Measurements from ENCODE around the gene NPAS2.
A peak's percentile ranks its signal among the peaks of the same experiment; 100 is the strongest.

The NPAS2 gene

DNA sequence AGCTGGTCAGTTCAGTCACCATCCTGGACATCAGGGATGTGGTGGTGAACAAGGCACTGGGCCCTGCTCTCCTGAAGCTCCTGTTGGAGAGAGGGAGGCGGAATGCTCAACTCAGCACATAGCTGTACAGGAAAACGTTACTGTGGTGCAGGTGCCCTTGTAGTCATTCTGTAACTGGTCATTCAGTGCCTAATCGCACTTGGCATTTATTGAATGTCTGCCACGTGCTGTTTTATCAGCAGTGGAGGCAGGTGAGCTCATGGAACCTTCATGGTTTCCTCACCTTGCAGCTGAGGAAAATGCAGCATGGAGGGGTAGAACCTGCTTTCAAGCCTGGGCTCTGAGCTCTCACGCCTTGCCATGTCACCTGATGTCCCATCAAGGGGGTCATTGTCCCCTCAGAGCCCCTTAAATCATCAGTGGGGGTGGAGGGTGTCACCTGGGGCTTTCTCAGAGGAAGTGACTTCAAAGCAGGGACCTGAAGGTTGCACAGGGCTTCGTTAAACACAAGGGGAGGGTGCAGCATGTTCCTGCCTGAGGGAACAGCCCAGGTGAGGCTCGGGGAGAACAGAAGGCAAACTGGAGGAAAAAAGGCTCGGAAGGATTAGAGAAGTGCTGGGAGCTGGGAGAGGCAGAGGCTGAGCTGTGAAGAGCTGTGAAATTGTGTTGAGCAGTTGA lies 126.1 kb downstream of the NPAS2 start:
- DNase-seq: no peak

DNA sequence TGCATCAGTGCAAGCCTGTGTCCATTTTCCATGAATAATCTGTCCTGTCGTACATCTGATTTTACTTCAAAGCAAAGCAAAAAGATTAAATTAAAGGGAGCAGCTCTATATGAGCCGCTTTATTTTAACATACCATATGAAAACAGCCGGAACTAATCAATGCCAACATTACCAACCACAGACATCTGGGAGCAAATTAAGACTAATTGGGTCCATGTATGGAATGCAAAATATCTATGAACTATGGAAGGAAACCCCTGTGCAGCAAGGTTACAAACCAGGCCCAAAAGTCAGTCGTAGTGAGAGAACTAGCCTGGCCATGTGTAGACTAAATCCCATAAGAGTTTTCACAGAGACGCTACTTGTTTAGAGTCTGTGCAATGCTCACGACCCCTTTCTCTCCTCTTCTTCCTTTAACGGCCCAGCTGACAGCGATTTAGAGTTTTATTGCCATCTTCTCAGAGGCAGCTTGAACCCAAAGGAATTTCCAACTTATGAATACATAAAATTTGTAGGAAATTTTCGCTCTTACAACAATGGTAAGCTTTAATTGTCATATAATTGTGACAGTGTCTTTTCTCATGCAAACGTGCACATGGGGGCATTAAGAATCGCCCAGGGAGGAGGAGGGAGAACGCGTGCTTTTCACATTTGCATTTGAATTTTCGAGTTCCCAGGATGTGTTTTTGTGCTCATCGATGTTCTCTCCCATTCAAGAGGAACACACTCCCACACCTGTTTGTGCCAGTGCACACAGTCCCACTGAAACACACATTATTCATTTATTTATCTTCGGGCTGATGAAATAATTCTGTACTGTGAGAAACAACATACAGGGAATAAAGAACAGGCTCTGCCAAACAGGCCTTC lies 129.2 kb downstream of the NPAS2 start:
- no peak for DNase-seq

DNA sequence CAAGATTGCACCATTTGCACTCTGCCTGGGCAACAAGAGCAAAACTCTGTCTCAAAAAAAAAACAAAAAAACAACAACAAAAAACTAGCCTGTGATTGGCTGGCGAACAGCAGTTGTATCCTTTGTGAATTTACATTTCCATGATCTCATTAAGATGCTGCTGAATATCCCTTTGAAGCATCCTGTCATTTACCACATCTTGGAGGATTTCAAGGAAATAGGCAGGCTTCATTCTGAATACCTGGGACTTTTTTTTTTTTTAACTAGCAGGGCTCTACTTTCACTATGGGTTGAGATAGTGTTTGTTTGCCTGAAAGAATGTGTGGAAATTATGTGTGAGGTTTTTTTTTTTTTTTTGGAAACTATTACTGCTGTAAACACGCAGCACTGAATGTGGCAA lies 132.6 kb downstream of the NPAS2 start:
- DNase-seq: no peak

DNA sequence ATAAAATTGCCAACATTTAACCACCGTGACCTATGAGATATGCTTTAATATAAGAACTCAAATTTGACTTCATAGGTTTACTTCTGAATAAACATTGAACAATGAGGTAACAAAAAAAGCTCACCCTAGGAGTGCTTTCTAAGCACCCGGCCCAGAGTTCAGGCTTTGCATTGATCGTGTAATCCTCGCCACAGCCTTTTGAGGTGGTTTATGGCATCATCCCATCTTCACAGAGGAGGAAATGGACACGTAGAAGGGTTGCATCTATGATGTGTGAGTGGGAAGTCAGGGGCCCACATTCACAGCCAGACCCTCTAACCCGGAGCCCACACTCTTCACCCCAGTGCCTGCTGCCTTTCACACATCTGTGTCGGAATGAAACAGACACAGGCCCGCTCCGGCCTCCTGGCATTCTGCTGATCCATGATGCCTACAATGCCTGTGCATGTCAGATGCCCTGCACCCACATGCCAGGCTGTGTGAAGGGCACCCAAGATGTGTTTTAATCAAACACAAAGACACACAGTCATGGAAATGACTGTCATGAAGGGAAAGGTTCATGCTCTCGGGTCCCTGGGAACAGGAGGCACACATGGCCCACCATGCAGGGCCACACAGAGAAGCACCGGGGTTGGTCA lies 133.6 kb downstream of the NPAS2 start:
- DNase-seq: no peak

DNA sequence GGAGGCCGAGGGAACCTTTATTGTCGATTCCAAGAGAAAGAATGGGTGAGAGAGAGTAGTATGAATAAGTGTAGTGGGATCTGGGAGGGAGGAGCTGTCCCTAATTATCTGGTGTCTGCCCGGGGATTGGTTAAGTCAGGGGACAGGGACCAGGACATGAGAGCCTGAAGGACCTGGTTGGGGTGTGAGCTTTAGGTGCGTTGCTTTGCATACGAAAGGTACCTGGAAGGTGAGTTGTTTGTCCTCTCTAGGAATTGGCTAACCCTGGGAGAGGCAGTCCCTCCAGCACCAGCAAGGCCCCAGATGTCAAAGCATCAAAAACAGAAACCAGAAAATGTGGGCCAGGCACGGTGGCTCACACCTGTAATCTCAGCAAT lies 134.1 kb downstream of the NPAS2 start:
- no peak for DNase-seq

DNA sequence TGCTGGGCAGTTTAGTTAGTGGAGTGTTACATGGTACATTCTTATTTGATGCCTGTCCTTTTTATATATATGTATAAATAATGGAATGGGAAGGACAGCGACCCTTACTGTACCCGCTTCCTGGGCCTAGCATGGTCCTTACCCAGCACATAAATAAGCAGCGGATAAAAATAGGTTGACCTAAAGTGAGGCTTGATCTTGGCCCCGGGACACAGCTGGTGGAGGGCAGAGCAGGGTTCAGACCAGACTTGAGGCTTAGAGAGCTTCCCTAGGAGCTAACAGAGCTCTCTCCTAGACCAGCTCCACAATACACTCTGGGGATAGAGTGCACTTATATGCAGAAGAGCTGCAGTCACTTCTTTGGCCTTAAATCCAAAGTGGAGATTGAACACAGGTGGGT lies 135.3 kb downstream of the NPAS2 start:
- DNase-seq: no peak

DNA sequence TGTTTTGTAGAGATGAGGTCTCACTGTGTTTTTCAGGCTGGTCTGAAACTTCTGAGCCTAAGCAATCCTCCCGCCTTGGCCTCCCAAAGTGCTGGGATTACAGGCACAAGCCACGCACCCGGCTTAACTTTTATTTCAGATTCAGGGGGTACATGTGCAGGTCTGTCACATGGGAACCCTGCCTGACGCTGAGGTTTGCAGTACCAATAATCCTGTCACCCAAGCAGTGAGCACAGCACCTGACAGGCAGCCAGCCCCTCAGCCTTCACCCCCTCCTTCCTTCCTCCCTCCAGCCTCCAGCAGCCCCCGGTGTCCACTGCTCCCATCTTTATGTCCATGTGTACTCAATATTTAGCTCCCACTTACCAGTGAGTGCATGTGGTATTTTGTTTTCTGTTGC lies 136.1 kb downstream of the NPAS2 start:
- DNase-seq: no peak

DNA sequence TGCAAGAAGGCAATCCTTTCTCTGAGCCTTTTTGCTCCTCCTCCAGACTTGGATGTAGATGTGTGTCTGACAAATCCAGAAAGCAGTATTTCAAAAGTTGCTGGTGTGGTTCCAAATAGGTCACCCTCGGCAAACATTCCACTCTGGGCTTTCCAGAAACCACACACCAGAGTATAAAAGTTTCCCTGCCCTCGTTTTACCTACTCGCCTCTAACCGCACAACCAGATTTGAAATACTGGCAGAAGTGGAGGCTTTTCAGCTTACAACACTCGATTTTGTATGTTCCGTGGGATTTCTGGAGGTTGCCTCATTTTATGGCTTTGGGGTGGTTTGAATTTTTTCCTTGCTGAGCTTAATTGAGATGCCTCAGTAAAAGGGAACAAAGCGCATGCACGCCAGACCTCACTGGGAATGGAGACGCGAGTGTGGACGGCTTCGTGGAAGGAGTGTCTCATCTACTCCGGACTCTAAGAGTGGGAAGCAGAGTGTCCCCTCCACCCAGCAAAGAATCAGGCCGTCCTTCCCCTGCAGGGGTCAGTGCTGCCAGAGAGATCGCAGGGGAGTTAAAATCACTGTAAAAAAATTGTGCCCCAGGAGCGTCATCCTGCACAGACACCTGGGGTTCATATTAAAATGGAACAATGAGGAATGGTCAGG lies 138.2 kb downstream of the NPAS2 start:
- DNase-seq: no peak

DNA sequence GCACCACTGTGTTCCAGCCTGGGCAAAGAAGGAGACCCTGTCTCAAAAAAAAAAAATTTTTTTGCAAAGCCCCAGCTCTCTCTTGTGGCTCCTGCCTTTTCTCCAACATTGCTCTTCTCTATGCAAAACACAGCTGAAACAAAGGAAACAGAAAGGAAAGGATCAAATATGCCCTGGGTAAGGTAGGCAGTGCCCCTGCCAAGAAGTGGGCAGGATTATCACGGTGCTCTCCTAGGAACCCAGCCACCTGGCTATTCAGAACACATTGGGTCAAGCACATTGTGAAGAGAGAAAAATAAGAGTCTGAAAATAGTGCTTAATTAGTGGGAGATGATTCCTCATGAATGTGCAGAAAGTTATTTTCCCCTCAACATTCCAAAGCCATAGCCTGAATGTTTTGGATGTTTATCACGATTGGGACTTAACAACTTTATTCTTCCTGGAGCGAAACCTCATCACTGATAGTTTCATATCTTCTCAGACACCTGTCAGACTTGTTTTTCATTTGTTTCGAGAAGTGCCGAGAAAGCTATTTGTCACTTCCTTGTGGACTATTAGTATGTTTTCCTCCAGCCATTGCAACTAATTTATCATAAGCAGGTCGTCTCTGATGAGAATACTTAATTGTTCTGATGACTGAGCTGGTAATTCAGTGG lies 139.4 kb downstream of the NPAS2 start:
- DNase-seq: no peak

DNA sequence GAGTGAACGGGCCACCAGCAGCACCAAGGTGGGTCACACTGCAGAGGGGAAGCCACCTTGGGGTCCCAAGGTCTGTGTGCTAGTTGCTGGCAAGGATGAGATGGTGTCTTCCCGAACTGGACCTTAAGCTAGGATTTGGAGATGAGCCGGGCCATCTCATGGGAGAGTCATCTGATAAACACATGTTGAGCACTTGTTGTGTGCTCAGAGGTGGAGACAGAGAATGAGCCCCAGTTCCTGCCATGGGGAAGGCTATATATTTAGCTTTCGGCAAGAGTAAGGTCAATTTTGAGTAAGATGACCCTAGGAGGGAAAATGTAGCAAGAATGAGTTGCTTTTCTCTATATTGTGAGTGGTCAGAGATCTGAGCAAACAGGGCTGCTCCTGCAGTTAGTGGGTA lies 140.7 kb downstream of the NPAS2 start:
- no peak for DNase-seq

DNA sequence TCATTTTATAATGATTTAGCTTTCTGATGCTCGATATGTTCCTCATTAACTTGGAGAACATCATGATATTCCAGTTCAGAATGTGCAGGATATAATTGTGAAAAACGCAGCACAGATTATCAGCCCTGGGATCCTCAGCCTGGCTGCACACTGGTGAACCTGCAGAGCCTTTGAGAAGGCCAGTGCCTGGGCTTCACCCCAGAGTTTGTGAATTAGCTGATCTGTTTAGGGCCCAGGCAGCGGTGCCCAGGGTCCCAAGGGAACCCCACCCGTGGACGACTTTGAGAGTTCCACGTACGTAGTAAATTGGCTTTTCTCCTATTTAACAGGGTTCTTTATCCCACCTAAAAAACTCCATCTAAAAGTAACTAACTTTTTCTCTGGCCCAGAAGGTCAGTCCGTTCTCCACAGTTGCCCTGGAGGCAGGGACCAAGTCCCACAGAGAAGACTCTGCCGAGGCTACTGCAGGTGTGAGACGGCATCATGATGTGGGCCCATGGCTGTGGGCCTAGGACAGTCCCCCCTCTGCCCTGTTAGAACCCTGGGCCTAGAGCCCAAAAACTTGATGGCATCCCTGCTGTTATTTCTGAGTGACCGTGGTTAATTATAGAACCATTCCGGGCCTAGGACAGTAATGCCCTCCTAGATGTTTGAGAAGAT lies 142.6 kb downstream of the NPAS2 start:
- no peak for DNase-seq

DNA sequence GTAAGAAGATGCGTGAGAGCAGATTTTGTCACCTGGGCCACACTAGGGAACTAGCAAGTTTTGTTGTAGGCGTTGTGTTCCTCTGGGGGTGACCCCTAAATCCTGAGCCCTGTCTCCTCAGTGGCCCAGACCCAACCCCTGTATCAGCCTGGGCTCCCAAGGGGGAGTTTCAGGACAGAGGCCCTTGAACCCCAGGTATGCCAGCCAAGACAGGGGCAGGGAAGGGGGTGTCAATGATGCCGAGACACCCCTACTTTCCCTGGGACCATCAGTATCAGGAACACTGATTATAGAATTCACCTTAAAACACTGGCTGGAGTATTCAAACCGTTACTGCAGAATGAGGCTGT lies 143.1 kb downstream of the NPAS2 start:
- no peak for DNase-seq

DNA sequence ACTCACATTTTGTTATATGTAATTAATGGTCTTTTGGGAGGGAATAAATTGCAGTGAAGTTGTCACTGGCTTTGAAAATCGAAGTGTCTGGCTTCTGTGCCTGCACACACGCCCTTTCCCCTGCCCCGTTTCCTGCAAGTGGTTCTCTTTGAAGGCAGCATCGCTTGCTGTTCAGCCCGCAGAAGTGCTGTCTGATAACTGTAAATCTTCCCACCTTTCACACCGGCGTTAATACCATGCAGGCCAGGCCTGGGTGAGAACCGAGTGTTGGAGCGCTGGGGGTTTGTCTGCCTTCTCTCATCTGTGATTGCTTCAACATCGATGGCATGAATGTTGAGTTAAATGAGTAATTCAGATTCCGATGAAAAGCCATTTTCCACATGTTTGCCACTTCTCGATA lies 144.3 kb downstream of the NPAS2 start:
- DNase-seq: peak; percentile 43

DNA sequence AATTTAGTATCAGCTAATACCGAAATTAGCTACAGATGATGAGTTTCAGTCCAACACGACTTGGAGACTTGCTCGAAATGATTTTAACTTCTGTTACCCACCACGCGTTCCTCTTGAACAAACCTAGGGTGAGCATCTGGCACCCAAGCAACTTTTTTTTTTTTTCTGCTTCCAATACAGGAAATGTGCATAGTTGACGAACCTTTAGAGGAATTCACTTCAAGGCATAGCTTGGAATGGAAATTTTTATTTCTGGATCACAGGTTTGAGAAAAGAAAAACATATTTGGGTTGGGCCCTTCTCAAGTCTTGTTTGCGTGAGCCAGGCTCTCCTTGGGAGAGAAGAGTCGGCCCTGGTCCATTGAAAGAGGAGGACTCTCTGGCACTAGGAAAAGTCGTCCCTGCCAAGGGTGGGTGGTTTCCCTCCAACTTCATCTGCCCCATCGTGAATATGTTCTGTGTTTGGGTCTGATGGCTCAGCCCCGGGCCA lies 144.8 kb downstream of the NPAS2 start:
- no peak for DNase-seq

DNA sequence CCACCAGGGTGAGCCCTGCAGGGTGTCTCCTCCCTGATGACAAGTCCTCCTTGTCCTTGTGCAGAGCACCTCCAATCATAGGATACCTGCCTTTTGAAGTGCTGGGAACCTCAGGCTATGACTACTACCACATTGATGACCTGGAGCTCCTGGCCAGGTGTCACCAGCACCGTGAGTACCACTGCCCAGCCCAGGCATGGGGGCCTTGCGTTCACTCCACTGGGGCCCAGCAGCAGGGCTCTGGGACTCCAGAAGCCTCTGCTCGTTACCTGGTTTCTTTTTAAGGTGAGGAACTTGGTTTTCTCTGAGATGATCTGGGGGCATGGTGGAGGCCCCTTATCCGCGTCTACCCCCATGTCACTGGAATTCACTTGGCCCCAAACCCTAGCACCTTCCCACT lies 145.7 kb downstream of the NPAS2 start:
- DNase-seq: no peak

DNA sequence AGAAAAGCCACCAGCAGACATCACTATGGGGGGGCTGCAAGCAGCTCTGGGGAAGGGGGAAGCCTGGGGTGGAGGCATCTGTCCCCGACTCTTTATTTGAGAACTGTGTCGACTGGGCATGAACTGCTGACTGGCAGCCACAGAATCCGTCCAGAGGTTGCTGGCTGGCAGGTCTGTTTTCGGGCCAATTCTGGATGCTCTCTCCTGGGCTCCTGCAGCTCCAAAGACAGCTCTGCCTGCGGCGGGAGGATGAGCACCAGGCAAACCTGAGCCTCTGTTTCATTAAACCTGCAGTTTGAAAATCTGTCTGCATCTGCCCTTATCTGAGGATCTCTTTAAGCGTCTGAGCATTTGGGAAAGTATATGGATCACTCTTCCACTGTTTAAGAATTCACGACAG lies 147.8 kb downstream of the NPAS2 start:
- no peak for DNase-seq

DNA sequence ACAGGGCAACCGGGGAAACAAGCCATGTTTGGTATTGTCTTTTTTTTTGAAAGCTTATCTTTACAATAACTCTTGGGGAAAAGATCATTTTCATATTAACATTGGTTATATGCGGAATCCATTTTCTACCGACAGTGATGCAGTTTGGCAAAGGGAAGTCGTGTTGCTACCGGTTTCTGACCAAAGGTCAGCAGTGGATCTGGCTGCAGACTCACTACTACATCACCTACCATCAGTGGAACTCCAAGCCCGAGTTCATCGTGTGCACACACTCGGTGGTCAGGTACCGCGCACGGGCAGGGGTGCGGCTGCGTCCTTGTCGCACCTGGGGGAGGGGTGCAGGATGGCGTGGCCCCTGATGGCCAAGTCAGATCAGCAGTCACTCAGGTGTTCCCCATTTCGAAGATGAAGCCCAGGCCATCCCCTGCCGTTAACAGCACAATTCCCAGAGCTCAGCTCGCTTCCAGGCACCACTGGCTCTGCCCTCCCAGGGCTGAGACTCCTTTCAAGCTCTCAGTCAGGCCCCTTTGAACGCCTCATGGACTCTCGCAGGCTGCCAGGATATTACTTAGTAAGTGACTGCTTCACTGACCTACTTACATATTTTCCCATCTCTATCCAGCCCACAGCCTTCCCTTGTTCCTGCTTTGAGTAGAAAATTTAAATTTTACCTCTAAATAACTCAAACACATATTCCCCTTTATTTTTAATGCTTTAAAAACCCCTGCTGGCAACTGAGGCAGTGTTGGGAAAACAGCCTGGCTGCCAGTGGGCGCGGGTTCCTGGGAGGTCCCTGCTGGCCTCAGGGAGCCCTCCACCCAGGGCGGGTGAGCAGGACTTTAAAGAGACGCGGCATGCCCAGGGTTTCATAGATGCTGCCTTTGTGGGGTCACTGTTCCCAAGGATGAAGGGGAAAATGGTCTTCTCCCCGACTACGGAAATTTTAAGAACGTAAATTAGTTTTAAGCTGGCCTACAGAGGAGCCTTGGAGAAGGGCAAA lies 148.5 kb downstream of the NPAS2 start:
- DNase-seq: no peak

DNA sequence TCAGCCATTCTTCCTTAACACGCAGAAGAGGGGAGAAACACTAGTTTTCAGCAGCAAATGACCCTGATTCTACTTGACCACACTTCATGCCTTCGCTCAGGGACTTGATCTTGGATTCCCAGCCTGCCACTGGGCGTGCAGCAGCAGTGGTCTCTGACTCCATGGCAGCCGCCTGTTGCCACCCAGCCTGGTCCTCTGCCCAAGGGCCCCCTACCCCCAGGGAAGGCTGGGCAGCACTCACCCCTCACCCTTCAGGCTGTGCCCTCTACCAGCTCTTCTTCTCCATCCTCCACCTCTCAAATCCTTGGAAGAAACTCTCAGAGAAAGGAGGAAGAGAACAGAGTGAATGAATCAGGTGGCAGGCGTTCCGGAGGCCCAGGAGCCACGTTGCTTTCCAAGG lies 150.1 kb downstream of the NPAS2 start:
- DNase-seq: no peak

DNA sequence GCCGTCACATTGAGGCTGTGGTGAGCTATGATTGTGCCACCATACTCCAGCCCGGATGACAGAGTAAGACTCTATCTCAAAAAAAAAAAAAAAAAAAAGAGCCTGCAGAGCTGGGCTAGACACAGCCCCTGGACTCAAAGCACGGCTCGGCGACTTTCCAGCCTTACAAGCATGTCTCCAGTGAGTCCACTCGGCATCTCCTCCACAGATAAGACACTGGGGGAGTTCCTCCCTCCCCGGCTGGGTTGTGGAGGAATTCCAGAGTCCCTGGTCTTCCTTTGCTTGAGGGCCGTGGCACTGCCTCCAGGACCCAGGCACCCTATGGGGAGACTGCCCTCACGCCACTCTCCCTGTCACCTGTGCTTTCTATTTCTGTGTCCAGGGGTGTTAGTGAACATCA lies 151.3 kb downstream of the NPAS2 start:
- DNase-seq: no peak

DNA sequence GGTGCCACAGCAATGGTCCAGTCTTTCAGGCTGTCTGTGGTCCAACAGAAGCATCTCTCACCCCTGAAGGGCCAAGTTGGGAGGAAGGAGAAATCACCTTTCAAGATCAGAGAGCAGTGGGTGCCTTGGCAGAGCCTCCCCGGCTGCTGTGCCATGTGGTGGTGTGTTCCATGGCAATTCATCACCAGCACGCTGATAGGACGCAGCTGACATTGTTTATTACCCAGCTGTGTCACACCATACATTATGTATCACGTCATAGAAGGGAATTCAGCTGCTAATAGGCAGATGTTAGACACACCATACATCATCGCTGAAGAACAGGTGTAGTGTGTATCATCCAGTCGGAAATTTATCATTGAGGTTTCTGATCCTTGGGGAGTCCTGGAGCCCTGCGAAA lies 152.5 kb downstream of the NPAS2 start:
- DNase-seq: no peak

Measured in CD4-positive, alpha-beta T cell treated with Interleukin-6 for 4 hours (primary cell).